OCI-LY1 (cell line): Measurements from ENCODE around the gene C1orf35.

Source experiments
- H2AFZ ChIP-seq: fragments of 200-600 bp; sonication (generic), shearing (Covaris generic); 2 replicates; pipeline ENCODE4 v1.6.0; 2014; ENCODE audit warnings: antibody characterized with exemption, mild to moderate bottlenecking, low read length
- H3F3A ChIP-seq: fragments of 200-600 bp; sonication (generic), shearing (Covaris generic); 2 replicates; pipeline ENCODE4 v1.6.0; 2014; ENCODE audit warnings: mild to moderate bottlenecking, antibody characterized with exemption, low read length, moderate library complexity; ENCODE audit not compliant: insufficient read depth
- H3K27ac ChIP-seq: fragments of 200-600 bp; sonication (generic); 2 replicates; pipeline ENCODE4 v1.5.1; 2014; ENCODE audit warnings: low read length, mixed run types, mild to moderate bottlenecking, low read depth; ENCODE audit not compliant: poor library complexity, severe bottlenecking
- H3K27me3 ChIP-seq: fragments of 200-600 bp; sonication (generic); 2 replicates; pipeline ENCODE4 v1.6.0; 2014; ENCODE audit warnings: antibody characterized with exemption, mild to moderate bottlenecking, low read length, moderate library complexity; ENCODE audit not compliant: insufficient read depth
- H3K36me3 ChIP-seq: fragments of 200-600 bp; sonication (generic); 2 replicates; pipeline ENCODE4 v1.6.1; 2014; ENCODE audit warnings: mild to moderate bottlenecking, antibody characterized with exemption, low read length, moderate library complexity, mixed read lengths; ENCODE audit not compliant: insufficient read depth
- H3K4me1 ChIP-seq: fragments of 200-600 bp; sonication (generic); 2 replicates; pipeline ENCODE4 v1.5.1; 2014; ENCODE audit warnings: mild to moderate bottlenecking, low read length, moderate library complexity; ENCODE audit not compliant: insufficient read depth, severe bottlenecking
- H3K4me2 ChIP-seq: fragments of 200-600 bp; sonication (generic), shearing (Covaris generic); 2 replicates; pipeline ENCODE4 v1.6.1; 2014; ENCODE audit warnings: low read length
- H3K4me3 ChIP-seq: fragments of 200-600 bp; sonication (generic); 2 replicates; pipeline ENCODE4 v1.5.1; 2014; ENCODE audit warnings: low read length, low read depth, mild to moderate bottlenecking, mixed read lengths; ENCODE audit not compliant: poor library complexity, severe bottlenecking
- H3K79me2 ChIP-seq: fragments of 200-600 bp; shearing (Covaris generic); 2 replicates; pipeline ENCODE4 v1.6.1; 2016; ENCODE audit warnings: mixed run types, low read length, mixed read lengths; ENCODE audit not compliant: insufficient read depth
- H3K9ac ChIP-seq: fragments of 200-600 bp; sonication (generic), shearing (Covaris generic); 2 replicates; pipeline ENCODE4 v1.6.1; 2014; ENCODE audit warnings: mild to moderate bottlenecking, low read length, mixed read lengths
- H3K9me2 ChIP-seq: fragments of 200-600 bp; sonication (generic), shearing (Covaris generic); 2 replicates; pipeline ENCODE4 v1.6.1; 2014; ENCODE audit warnings: low read depth, mild to moderate bottlenecking, low read length, mixed read lengths
- H3K9me3 ChIP-seq: fragments of 200-600 bp; shearing (Covaris generic); 2 replicates; pipeline ENCODE4 v1.6.1; 2014; ENCODE audit warnings: low read length, mixed read lengths
- H4K20me1 ChIP-seq: fragments of 200-600 bp; sonication (generic), shearing (Covaris generic); 2 replicates; pipeline ENCODE4 v1.6.0; 2016; ENCODE audit warnings: mild to moderate bottlenecking, low read length; ENCODE audit not compliant: insufficient read depth
- EZH2 ChIP-seq: fragments of 200-600 bp; sonication (generic), shearing (Covaris generic); IDR thresholded peaks from 2 replicates; pipeline ENCODE4 v1.8.0; 2017; ENCODE audit warnings: borderline replicate concordance, mixed run types, mild to moderate bottlenecking, antibody characterized with exemption, low read length, moderate library complexity, mixed read lengths
- TF ChIP-seq, protein P1 (sequence below): fragments of 200-600 bp; sonication (generic), shearing (Covaris generic); IDR thresholded peaks from 2 replicates; pipeline ENCODE4 v1.5.1; 2017; ENCODE audit warnings: mild to moderate bottlenecking, antibody characterized with exemption, low read length, moderate library complexity, mixed read lengths

Gene C1orf35

DNA sequence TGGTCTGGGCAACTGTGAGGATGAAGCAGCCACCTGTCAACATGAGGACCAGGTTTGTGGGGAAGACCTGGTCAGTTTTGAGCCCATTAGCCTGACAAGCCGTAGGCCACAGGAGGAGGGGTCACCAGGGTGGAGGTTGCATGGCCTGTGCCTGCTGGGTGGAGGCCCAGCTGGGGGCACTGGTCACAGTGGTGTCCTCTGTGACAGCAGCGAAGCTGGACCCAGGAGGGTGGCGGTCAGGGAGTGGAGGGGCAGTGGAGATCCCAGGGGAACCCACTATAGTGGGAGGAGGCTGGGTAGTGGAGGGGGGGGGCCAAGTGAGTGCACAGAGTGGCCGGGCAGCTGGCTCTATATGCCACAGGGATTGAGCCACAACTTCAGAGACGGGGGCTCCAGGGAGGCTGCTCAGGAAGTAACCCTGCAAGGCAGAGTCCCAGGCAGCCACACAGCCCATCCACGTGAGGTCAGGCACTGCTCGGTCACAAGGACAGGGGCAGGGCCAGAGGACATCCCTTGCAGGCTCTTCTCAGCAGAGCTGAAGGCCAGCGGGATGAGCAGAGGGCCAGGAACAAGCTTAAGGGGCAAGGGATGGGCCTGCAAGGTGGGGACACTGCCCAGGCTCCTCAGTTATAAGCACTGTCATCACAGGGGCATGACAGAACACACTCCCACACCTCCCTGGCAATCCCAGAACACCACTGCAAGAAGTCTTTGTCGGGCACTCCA is 2.3 kb upstream of the C1orf35 start:
- no peak for TF ChIP-seq EZH2
- TF ChIP-seq, protein P1, sequence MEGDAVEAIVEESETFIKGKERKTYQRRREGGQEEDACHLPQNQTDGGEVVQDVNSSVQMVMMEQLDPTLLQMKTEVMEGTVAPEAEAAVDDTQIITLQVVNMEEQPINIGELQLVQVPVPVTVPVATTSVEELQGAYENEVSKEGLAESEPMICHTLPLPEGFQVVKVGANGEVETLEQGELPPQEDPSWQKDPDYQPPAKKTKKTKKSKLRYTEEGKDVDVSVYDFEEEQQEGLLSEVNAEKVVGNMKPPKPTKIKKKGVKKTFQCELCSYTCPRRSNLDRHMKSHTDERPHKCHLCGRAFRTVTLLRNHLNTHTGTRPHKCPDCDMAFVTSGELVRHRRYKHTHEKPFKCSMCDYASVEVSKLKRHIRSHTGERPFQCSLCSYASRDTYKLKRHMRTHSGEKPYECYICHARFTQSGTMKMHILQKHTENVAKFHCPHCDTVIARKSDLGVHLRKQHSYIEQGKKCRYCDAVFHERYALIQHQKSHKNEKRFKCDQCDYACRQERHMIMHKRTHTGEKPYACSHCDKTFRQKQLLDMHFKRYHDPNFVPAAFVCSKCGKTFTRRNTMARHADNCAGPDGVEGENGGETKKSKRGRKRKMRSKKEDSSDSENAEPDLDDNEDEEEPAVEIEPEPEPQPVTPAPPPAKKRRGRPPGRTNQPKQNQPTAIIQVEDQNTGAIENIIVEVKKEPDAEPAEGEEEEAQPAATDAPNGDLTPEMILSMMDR: no peak
- Histone ChIP-seq H3K4me2 (no peak overlapping the region), H3K36me3 (peaks cover 40% of the 10 kb centered on the region; the same call in 1 of the 2 replicates), H2AFZ (no peak overlapping the region), H3K9me2 (no peaks in the 10 kb centered on the region), H3K27ac (no peak overlapping the region), H3F3A (peaks cover 9% of the 10 kb centered on the region), H3K4me3 (no peak overlapping the region), H3K9ac (no peak overlapping the region), H3K79me2 (peaks cover 8% of the 10 kb centered on the region), H3K9me3 (no peaks in the 10 kb centered on the region), H4K20me1 (no peaks in the 10 kb centered on the region), H3K4me1 (peaks cover 47% of the 10 kb centered on the region), H3K27me3 (no peaks in the 10 kb centered on the region)

DNA sequence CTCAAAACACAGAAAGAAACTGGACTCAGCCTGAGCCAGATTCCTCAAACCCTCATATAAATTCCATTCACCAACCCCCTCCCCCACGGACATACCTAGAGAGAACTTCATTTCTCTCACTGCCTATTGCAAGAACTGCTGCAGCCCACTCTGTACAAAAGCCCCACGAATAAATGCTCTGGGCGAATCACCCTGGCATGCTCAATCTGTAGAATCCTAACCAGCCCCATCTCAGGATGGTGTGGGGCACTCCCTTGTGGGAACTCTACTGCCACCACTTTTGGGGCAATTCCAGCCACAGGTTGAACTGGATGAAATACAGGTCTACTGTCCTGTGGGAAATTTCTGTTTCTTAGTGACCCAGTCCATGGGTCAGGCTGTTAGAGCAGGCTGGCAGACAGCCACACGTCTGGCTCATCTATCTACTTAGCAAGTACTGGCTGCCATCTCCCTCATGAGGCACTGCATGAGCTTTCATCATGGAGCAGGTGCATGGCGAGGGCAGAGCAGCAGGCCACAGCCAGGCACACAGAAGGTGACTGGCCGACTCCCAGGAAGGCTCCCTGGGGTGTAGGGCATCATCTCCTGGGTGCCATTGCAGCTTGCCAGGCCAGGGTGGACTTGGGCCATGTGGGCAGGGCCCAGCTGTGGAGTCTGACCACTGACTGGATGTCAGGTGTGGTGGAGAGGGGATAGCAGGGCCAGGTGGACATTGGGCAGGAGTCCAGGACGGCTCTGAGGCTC is 1.6 kb upstream of the C1orf35 start:
- Histone ChIP-seq H3K4me3 (peak overlapping the region; percentile 96), H3K9me3 (no peaks in the 10 kb centered on the region), H3K36me3 (peaks cover 48% of the 10 kb centered on the region; the same call in 1 of the 2 replicates), H3K9ac (peak overlapping the region; percentile 89; the same call in 1 of the 2 replicates), H2AFZ (no peak overlapping the region), H3F3A (peaks cover 9% of the 10 kb centered on the region), H3K27me3 (no peaks in the 10 kb centered on the region), H3K4me2 (peak overlapping the region; percentile 78), H4K20me1 (no peaks in the 10 kb centered on the region), H3K9me2 (no peaks in the 10 kb centered on the region), H3K79me2 (peaks cover 8% of the 10 kb centered on the region), H3K4me1 (peaks cover 40% of the 10 kb centered on the region), H3K27ac (peak overlapping the region; percentile 52)
- TF ChIP-seq EZH2: no peak
- TF ChIP-seq, protein P1: no peak

GRCh38 chr1:228101994-228102790 is 933 bp downstream of the C1orf35 start:
- H3K36me3 ChIP-seq: peaks cover 66% of the 10 kb centered on the region
- H3K4me1 ChIP-seq: peaks cover 23% of the 10 kb centered on the region
- H4K20me1 ChIP-seq: no peaks in the 10 kb centered on the region
- H3K9me2 ChIP-seq: no peaks in the 10 kb centered on the region
- H3K9ac ChIP-seq: peak overlapping the region; percentile 89
- H3K79me2 ChIP-seq: no peaks in the 10 kb centered on the region
- H3K27me3 ChIP-seq: no peaks in the 10 kb centered on the region
- no peaks in the 10 kb centered on the region for H3K9me3 ChIP-seq
- H3K4me2 ChIP-seq: peak overlapping the region; percentile 78
- H3F3A ChIP-seq: peaks cover 9% of the 10 kb centered on the region
- H3K4me3 ChIP-seq: peak overlapping the region; percentile 96
- TF ChIP-seq EZH2: no peak
- TF ChIP-seq, protein P1: peak; percentile 29
- peak overlapping the region; percentile 64 for H3K27ac ChIP-seq
- no peak overlapping the region for H2AFZ ChIP-seq
